HuH-7 (cell line): ENCODE data around the gene C1orf87.

Experiments
- DNase-seq: peaks from one replicate; pipeline ENCODE4 v3.0.0; 2011; ENCODE audit warnings: low spot score

The C1orf87 gene

GRCh38 chr1:60073605-60074278 is at the start of gene C1orf87:
Gene C1orf87 (minus strand): TSS chr1:60073770. CDS start chr1:60072643, 1,127 bp downstream.
- DNase-seq: no peak

GRCh38 chr1:60118085-60118484 is 44.5 kb upstream of the C1orf87 start:
- no peak for DNase-seq

GRCh38 chr1:60114745-60115318 is 41.3 kb upstream of the C1orf87 start:
- DNase-seq: no peak

GRCh38 chr1:60113596-60113995 is 40.0 kb upstream of the C1orf87 start:
- DNase-seq: no peak

GRCh38 chr1:60113028-60113427 is 39.5 kb upstream of the C1orf87 start:
- DNase-seq: no peak

GRCh38 chr1:60111716-60112115 is 38.1 kb upstream of the C1orf87 start:
- DNase-seq: no peak

- DNase-seq: no peak
Observed at GRCh38 chr1:60111118-60111517, 37.5 kb upstream of the C1orf87 start.

- no peak for DNase-seq
Observed at GRCh38 chr1:60108196-60108595, 34.6 kb upstream of the C1orf87 start.

- DNase-seq: no peak
Observed at GRCh38 chr1:60103186-60103585, 29.6 kb upstream of the C1orf87 start.

- no peak for DNase-seq
Observed at GRCh38 chr1:60102267-60103061, 28.9 kb upstream of the C1orf87 start.

- DNase-seq: no peak
Observed at GRCh38 chr1:60101516-60101915, 27.9 kb upstream of the C1orf87 start.

GRCh38 chr1:60091195-60091715 is 17.7 kb upstream of the C1orf87 start:
- DNase-seq: no peak

- no peak for DNase-seq
Observed at GRCh38 chr1:60090655-60091054, 17.1 kb upstream of the C1orf87 start.

- DNase-seq: no peak
Observed at GRCh38 chr1:60088620-60089155, 15.1 kb upstream of the C1orf87 start.

GRCh38 chr1:60087681-60088080 is 14.1 kb upstream of the C1orf87 start:
- no peak for DNase-seq

GRCh38 chr1:60078182-60078581 is 4.6 kb upstream of the C1orf87 start:
- no peak for DNase-seq

GRCh38 chr1:60071296-60071695 is 2.3 kb downstream of the C1orf87 start:
- no peak for DNase-seq

- no peak for DNase-seq
Observed at GRCh38 chr1:60069691-60070090, 3.9 kb downstream of the C1orf87 start.

- no peak for DNase-seq
Observed at GRCh38 chr1:60068393-60069045, 5.1 kb downstream of the C1orf87 start.

- no peak for DNase-seq
Observed at GRCh38 chr1:60066001-60066400, 7.6 kb downstream of the C1orf87 start.

GRCh38 chr1:60065199-60065598 is 8.4 kb downstream of the C1orf87 start:
- no peak for DNase-seq

GRCh38 chr1:60063561-60063960 is 10.0 kb downstream of the C1orf87 start:
- DNase-seq: no peak
